Neural cell (in vitro differentiated cells): Measurements from ENCODE around the gene MND1.

ENCODE experiments used
- EP300 ChIP-seq: fragments of 450-650 bp; conservative IDR thresholded peaks from 2 replicates; pipeline ENCODE4 v1.6.1; 2014; ENCODE audit warnings: antibody characterized with exemption, mild to moderate bottlenecking, moderate library complexity; ENCODE audit not compliant: poor library complexity, severe bottlenecking
- EZH2 ChIP-seq: fragments of 200-600, 300-800 bp; shearing (Covaris generic), sonication (generic); IDR thresholded peaks from 2 replicates; pipeline ENCODE4 v1.6.1; 2014; ENCODE audit warnings: antibody characterized with exemption, low read length, borderline replicate concordance, mild to moderate bottlenecking; ENCODE audit not compliant: insufficient read depth, poor library complexity, severe bottlenecking
- MXI1 ChIP-seq: fragments of 450-650 bp; conservative IDR thresholded peaks from 2 replicates; pipeline ENCODE4 v1.6.1; 2014; ENCODE audit warnings: antibody characterized with exemption, mild to moderate bottlenecking; ENCODE audit not compliant: poor library complexity, severe bottlenecking
- POLR2AphosphoS5 ChIP-seq: IDR thresholded peaks from 2 replicates; pipeline ENCODE4 v1.6.1; 2012
- RAD21 ChIP-seq: fragments of 450-650 bp; conservative IDR thresholded peaks from 2 replicates; pipeline ENCODE4 v1.6.1; 2014; ENCODE audit warnings: antibody characterized with exemption, mild to moderate bottlenecking, moderate library complexity
- SMC3 ChIP-seq: fragments of 450-650 bp; conservative IDR thresholded peaks from 2 replicates; pipeline ENCODE4 v1.6.1; 2014; ENCODE audit warnings: antibody characterized with exemption, mild to moderate bottlenecking, moderate library complexity; ENCODE audit not compliant: poor library complexity
- TAF1 ChIP-seq: IDR thresholded peaks from 2 replicates; pipeline ENCODE4 v1.6.1; 2012; ENCODE audit warnings: low read depth
- TF ChIP-seq, protein P1 (sequence below): fragments of 450-650 bp; IDR thresholded peaks from 2 replicates; pipeline ENCODE4 v1.5.1; 2014; ENCODE audit warnings: antibody characterized with exemption, mild to moderate bottlenecking, moderate library complexity; ENCODE audit not compliant: poor library complexity, severe bottlenecking
- TF ChIP-seq, protein P2 (sequence below): IDR thresholded peaks from 2 replicates; pipeline ENCODE4 v1.6.1; 2012; ENCODE audit warnings: borderline replicate concordance

DNA sequence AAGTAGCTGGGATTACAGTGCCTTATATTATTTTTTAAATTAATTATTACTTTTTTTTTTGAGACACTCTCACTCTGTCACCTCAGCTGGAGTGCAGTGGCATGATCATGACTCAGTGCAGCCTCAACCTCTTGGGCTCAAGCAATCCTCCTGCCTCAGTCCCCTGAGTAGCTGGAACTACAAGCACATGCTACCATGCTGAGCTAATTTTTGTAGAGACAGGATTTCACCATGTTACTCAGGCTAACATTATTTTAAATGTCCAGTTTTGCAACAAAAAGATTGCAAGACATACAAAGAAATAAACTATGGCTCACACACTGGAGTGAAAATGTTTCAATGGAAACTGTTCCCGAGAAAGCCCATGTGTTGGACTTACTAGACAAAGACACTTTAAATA is 59.2 kb downstream of the MND1 start:
- TF ChIP-seq, protein P1, sequence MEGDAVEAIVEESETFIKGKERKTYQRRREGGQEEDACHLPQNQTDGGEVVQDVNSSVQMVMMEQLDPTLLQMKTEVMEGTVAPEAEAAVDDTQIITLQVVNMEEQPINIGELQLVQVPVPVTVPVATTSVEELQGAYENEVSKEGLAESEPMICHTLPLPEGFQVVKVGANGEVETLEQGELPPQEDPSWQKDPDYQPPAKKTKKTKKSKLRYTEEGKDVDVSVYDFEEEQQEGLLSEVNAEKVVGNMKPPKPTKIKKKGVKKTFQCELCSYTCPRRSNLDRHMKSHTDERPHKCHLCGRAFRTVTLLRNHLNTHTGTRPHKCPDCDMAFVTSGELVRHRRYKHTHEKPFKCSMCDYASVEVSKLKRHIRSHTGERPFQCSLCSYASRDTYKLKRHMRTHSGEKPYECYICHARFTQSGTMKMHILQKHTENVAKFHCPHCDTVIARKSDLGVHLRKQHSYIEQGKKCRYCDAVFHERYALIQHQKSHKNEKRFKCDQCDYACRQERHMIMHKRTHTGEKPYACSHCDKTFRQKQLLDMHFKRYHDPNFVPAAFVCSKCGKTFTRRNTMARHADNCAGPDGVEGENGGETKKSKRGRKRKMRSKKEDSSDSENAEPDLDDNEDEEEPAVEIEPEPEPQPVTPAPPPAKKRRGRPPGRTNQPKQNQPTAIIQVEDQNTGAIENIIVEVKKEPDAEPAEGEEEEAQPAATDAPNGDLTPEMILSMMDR, result no peak
- TF ChIP-seq, protein P2, sequence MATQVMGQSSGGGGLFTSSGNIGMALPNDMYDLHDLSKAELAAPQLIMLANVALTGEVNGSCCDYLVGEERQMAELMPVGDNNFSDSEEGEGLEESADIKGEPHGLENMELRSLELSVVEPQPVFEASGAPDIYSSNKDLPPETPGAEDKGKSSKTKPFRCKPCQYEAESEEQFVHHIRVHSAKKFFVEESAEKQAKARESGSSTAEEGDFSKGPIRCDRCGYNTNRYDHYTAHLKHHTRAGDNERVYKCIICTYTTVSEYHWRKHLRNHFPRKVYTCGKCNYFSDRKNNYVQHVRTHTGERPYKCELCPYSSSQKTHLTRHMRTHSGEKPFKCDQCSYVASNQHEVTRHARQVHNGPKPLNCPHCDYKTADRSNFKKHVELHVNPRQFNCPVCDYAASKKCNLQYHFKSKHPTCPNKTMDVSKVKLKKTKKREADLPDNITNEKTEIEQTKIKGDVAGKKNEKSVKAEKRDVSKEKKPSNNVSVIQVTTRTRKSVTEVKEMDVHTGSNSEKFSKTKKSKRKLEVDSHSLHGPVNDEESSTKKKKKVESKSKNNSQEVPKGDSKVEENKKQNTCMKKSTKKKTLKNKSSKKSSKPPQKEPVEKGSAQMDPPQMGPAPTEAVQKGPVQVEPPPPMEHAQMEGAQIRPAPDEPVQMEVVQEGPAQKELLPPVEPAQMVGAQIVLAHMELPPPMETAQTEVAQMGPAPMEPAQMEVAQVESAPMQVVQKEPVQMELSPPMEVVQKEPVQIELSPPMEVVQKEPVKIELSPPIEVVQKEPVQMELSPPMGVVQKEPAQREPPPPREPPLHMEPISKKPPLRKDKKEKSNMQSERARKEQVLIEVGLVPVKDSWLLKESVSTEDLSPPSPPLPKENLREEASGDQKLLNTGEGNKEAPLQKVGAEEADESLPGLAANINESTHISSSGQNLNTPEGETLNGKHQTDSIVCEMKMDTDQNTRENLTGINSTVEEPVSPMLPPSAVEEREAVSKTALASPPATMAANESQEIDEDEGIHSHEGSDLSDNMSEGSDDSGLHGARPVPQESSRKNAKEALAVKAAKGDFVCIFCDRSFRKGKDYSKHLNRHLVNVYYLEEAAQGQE, result no peak
- TF ChIP-seq POLR2AphosphoS5 (no peak), RAD21 (no peak), EZH2 (no peak), EP300 (no peak), TAF1 (no peak), SMC3 (no peak), MXI1 (no peak)
